Activated CD8-positive, alpha-beta memory T cell treated with anti-CD3 and anti-CD28 coated beads, Interleukin-2, amount 50 U/mL, for 1 hour (primary cell): ENCODE results near the gene UQCRFS1.
"Not testable (repeated sequence)": the region's sequence is repeated elsewhere in the genome, so short reads cannot be mapped to it uniquely, and the experiment has no call there.

ENCODE experiments used
- DNase-seq: peaks from one replicate; pipeline ENCODE4 v3.0.0-alpha.2; 2020; ENCODE audit errors: extremely low read depth

UQCRFS1 gene

GRCh38 chr19:29212648-29213573 is at the start of gene UQCRFS1:
Gene UQCRFS1, minus strand, starts transcription at chr19:29213151. Its CDS starts 33 bp downstream, at chr19:29213118.
- DNase-seq = peak; percentile 87

GRCh38 chr19:29262085-29262484 is 49.1 kb upstream of the UQCRFS1 start:
- DNase-seq = no peak

GRCh38 chr19:29260477-29261317 is 47.7 kb upstream of the UQCRFS1 start:
- DNase-seq = no peak

- no peak for DNase-seq
These were observed 46.9 kb upstream of the UQCRFS1 start for GRCh38 chr19:29259867-29260281.

GRCh38 chr19:29259153-29259552 is 46.2 kb upstream of the UQCRFS1 start:
- no peak for DNase-seq

GRCh38 chr19:29256516-29256915 is 43.6 kb upstream of the UQCRFS1 start:
- DNase-seq = no peak

GRCh38 chr19:29255912-29256311 is 43.0 kb upstream of the UQCRFS1 start:
- no peak for DNase-seq

GRCh38 chr19:29255006-29255405 is 42.1 kb upstream of the UQCRFS1 start:
- DNase-seq = no peak

- not testable (repeated sequence) for DNase-seq
These were observed 36.8 kb upstream of the UQCRFS1 start for GRCh38 chr19:29249798-29250197.

- DNase-seq = no peak
These were observed 35.4 kb upstream of the UQCRFS1 start for GRCh38 chr19:29248332-29248844.

- DNase-seq = no peak
These were observed 34.9 kb upstream of the UQCRFS1 start for GRCh38 chr19:29247872-29248271.

GRCh38 chr19:29247471-29247870 is 34.5 kb upstream of the UQCRFS1 start:
- DNase-seq = no peak

GRCh38 chr19:29247051-29247450 is 34.1 kb upstream of the UQCRFS1 start:
- DNase-seq = no peak

- DNase-seq = no peak
These were observed 32.3 kb upstream of the UQCRFS1 start for GRCh38 chr19:29245215-29245614.

- no peak for DNase-seq
These were observed 28.4 kb upstream of the UQCRFS1 start for GRCh38 chr19:29241324-29241723.

GRCh38 chr19:29239213-29239776 is 26.3 kb upstream of the UQCRFS1 start:
- DNase-seq = no peak

GRCh38 chr19:29233591-29233990 is 20.6 kb upstream of the UQCRFS1 start:
- no peak for DNase-seq

- no peak for DNase-seq
These were observed 19.4 kb upstream of the UQCRFS1 start for GRCh38 chr19:29232315-29232852.

- DNase-seq = not testable (repeated sequence)
These were observed 18.4 kb upstream of the UQCRFS1 start for GRCh38 chr19:29231306-29231705.

GRCh38 chr19:29217616-29218015 is 4.7 kb upstream of the UQCRFS1 start:
- DNase-seq = no peak

- DNase-seq = no peak
These were observed 3.1 kb upstream of the UQCRFS1 start for GRCh38 chr19:29216021-29216420.
